Hepatocyte (in vitro differentiated cells): ENCODE measurements around the gene LEF1. TPM values are rescaled to one million over a fixed set of nuclear protein-coding genes. Genes with fewer than 3 reads are reported as not detected.

ENCODE experiments used
- DNase-seq: peaks from one replicate; pipeline ENCODE4 v3.0.0-alpha.2; 2016; ENCODE audit warnings: low spot score
- H2AFZ ChIP-seq: fragments of 200-600 bp; sonication (generic); 2 replicates; pipeline ENCODE4 v1.6.0; 2016; ENCODE audit warnings: antibody characterized with exemption, mild to moderate bottlenecking
- H3K27ac ChIP-seq: fragments of 200-600 bp; sonication (generic); 2 replicates; pipeline ENCODE4 v1.5.1; 2016; ENCODE audit warnings: mild to moderate bottlenecking
- H3K27me3 ChIP-seq: fragments of 200-600 bp; sonication (generic); 2 replicates; pipeline ENCODE4 v1.6.1; 2016
- H3K36me3 ChIP-seq: fragments of 200-600 bp; sonication (generic); replicated peaks from 2 replicates; pipeline ENCODE4 v1.5.1; 2016; ENCODE audit warnings: low read depth; ENCODE audit not compliant: insufficient read depth
- H3K4me1 ChIP-seq: fragments of 200-600 bp; sonication (generic); 2 replicates; pipeline ENCODE4 v1.5.1; 2016; ENCODE audit warnings: mild to moderate bottlenecking, moderate library complexity; ENCODE audit not compliant: insufficient read depth
- H3K4me2 ChIP-seq: fragments of 200-600 bp; sonication (generic); 2 replicates; pipeline ENCODE4 v1.6.0; 2016
- H3K4me3 ChIP-seq: fragments of 200-600 bp; sonication (generic); 2 replicates; pipeline ENCODE4 v1.5.1; 2016; ENCODE audit warnings: mild to moderate bottlenecking
- H3K79me2 ChIP-seq: fragments of 200-600 bp; sonication (generic); 2 replicates; pipeline ENCODE4 v1.6.0; 2017; ENCODE audit warnings: mild to moderate bottlenecking
- H3K9me2 ChIP-seq: fragments of 200-600 bp; sonication (generic); replicated peaks from 2 replicates; pipeline ENCODE4 v1.6.0; 2017; ENCODE audit warnings: mild to moderate bottlenecking; ENCODE audit not compliant: insufficient read depth
- H3K9me3 ChIP-seq: fragments of 200-600 bp; sonication (generic); 2 replicates; pipeline ENCODE4 v1.5.1; 2016; ENCODE audit warnings: low read depth, mild to moderate bottlenecking
- H4K20me1 ChIP-seq: fragments of 200-600 bp; sonication (generic); 2 replicates; pipeline ENCODE4 v1.6.0; 2016; ENCODE audit warnings: mild to moderate bottlenecking; ENCODE audit not compliant: insufficient read depth, poor library complexity, severe bottlenecking
- EZH2 ChIP-seq: fragments of 200-600 bp; sonication (generic); IDR thresholded peaks from 2 replicates; pipeline ENCODE4 v1.6.1; 2016; ENCODE audit warnings: antibody characterized with exemption, mild to moderate bottlenecking, borderline replicate concordance
- EZH2phosphoT487 ChIP-seq: fragments of 200-600 bp; sonication (generic); IDR thresholded peaks from one replicate; pipeline ENCODE4 v1.6.1; 2018; ENCODE audit warnings: antibody characterized with exemption, mild to moderate bottlenecking, low read depth, moderate library complexity; ENCODE audit not compliant: unreplicated experiment, severe bottlenecking
- whole genome bisulfite sequencing: methylation state at CpG from one replicate; pipeline ENCODE4 v1.1.6; 2016; ENCODE audit warnings: low lambda C conversion rate; ENCODE audit errors: missing lambda C conversion rate; 5-methylcytosine and 5-hydroxymethylcytosine counted together
- polyA plus RNA-seq: library from polyadenylated mRNA; unstranded; fragments of >200 nt; fragmentation: Nextera tagmentation; extraction: Ambion mirVana; gene quantifications from 2 replicates; pipeline ENCODE4 v1.2.1, GENCODE V29; 2016
- total RNA-seq: library from RNA; depleted of rRNA; stranded (reverse); fragments of >200 nt; gene quantifications from 2 replicates; pipeline ENCODE4 v1.2.3, GENCODE V29; 2014
- TF ChIP-seq, protein P1 (sequence below): fragments of 200-600 bp; sonication (generic); IDR thresholded peaks from 2 replicates; pipeline ENCODE4 v1.5.1; 2016; ENCODE audit warnings: antibody characterized with exemption, mild to moderate bottlenecking; ENCODE audit not compliant: poor library complexity

LEF1 gene
- total and polyA plus RNA-seq, 2 experiments from 2014 or later = 8.6 to 10.4 TPM

DNA sequence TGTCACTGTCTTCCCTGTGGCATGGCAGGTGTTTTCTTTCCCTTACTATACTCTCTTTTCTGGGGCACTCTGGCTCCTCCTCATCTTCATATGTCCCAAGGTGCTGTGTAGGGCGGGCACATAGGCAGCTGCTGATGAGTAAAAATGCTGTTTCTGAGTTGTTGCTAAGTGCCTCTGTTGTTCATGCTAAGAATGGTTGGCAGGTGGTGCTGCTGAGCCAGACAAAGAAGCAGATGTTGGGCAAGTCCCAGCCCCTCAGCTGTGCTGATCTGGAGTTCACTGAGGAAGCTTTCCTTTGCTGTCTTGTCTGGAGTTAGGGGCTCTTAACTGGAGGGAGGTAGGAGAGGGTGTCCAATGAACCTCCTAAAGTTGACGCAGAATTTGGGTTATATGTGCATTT lies 138.4 kb downstream of the LEF1 start:
- Histone ChIP-seq H3K4me2 (no peak overlapping the region), H3K4me3 (no peak overlapping the region), H3K79me2 (no peaks in the 10 kb centered on the region), H3K27ac (no peak overlapping the region), H3K4me1 (no peaks in the 10 kb centered on the region), H2AFZ (no peak overlapping the region), H3K9me3 (no peaks in the 10 kb centered on the region), H4K20me1 (no peaks in the 10 kb centered on the region), H3K36me3 (peaks cover 4% of the 10 kb centered on the region), H3K27me3 (no peaks in the 10 kb centered on the region), H3K9me2 (no peaks in the 10 kb centered on the region)
- DNase-seq = peak; percentile 71
- WGBS = 75% methylated on average over 2 of the region's 2 CpGs
- TF ChIP-seq EZH2 = no peak
- TF ChIP-seq, protein P1, sequence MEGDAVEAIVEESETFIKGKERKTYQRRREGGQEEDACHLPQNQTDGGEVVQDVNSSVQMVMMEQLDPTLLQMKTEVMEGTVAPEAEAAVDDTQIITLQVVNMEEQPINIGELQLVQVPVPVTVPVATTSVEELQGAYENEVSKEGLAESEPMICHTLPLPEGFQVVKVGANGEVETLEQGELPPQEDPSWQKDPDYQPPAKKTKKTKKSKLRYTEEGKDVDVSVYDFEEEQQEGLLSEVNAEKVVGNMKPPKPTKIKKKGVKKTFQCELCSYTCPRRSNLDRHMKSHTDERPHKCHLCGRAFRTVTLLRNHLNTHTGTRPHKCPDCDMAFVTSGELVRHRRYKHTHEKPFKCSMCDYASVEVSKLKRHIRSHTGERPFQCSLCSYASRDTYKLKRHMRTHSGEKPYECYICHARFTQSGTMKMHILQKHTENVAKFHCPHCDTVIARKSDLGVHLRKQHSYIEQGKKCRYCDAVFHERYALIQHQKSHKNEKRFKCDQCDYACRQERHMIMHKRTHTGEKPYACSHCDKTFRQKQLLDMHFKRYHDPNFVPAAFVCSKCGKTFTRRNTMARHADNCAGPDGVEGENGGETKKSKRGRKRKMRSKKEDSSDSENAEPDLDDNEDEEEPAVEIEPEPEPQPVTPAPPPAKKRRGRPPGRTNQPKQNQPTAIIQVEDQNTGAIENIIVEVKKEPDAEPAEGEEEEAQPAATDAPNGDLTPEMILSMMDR = peak; percentile 59
- no peak for TF ChIP-seq EZH2phosphoT487

DNA sequence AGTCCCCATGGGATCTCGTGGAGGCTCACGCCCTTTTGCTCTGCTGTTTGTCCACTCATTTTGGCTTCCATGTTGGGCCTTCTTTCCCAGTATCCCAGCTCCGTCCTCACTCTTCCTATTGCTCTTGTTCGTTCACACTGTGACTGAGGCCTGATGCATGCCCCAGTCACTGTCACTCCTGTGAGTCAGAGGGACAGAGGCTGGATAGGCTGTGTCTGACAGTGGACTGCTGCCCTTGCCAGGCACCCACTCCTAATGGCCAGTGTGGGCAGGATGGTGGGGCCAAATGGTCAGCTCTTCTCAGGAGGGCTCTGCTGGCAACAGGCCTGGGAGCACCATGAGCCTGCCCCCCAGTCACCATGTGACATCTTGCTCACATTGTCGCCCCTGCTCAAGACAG lies 139.0 kb downstream of the LEF1 start:
- Histone ChIP-seq H4K20me1 (no peaks in the 10 kb centered on the region), H2AFZ (no peak overlapping the region), H3K4me3 (no peak overlapping the region), H3K79me2 (no peaks in the 10 kb centered on the region), H3K36me3 (peaks cover 4% of the 10 kb centered on the region), H3K4me2 (no peak overlapping the region), H3K9me3 (no peaks in the 10 kb centered on the region), H3K27ac (no peak overlapping the region), H3K9me2 (no peaks in the 10 kb centered on the region), H3K27me3 (no peaks in the 10 kb centered on the region), H3K4me1 (no peaks in the 10 kb centered on the region)
- no peak for DNase-seq
- WGBS = 91% methylated on average over 5 of the region's 5 CpGs
- TF ChIP-seq, protein P1 = no peak
- TF ChIP-seq EZH2 (no peak), EZH2phosphoT487 (no peak)

DNA sequence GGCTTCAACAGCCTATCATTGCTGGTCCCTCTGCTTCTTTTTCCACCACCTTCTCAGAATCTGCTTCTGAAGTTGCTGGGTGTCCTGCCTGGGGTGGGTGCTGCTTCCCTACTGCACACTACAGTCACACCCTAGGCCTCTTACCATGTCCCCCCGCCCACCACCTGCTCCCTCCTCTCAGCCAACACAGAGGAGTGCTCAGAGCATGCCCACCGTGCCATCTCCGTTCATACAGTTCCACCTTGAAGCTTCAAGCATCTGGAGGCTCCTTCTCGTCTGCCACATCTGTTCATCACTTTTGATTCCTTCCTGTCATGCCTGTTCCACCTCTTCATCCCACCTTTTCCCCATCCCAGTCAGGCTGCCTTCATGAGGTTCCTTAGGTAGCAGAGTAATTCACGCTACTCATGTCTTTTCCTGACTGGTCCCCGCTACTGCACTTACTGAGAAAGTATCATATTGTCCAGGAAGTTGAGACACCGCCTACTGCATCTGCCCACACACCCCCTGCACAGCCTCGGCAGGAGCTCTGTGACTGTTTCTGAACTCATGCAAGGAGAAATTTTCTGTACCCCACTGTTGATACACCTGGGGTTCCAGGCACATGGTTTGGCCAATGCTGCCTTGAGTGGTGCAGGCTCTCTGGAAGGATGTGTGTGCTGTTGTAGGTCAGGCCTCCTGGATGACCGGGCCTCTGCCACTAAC lies 139.6 kb downstream of the LEF1 start:
- 94% methylated on average over 9 of the region's 9 CpGs for WGBS
- no peak overlapping the region for H3K4me3 ChIP-seq
- no peak overlapping the region for H2AFZ ChIP-seq
- H3K9me2 ChIP-seq = no peaks in the 10 kb centered on the region
- H3K27me3 ChIP-seq = no peaks in the 10 kb centered on the region
- no peaks in the 10 kb centered on the region for H3K9me3 ChIP-seq
- no peaks in the 10 kb centered on the region for H3K79me2 ChIP-seq
- no peaks in the 10 kb centered on the region for H4K20me1 ChIP-seq
- TF ChIP-seq EZH2phosphoT487 (no peak), EZH2 (no peak)
- TF ChIP-seq, protein P1 = no peak
- no peak overlapping the region for H3K27ac ChIP-seq
- H3K36me3 ChIP-seq = peaks cover 4% of the 10 kb centered on the region
- H3K4me1 ChIP-seq = no peaks in the 10 kb centered on the region
- DNase-seq = no peak
- no peak overlapping the region for H3K4me2 ChIP-seq

DNA sequence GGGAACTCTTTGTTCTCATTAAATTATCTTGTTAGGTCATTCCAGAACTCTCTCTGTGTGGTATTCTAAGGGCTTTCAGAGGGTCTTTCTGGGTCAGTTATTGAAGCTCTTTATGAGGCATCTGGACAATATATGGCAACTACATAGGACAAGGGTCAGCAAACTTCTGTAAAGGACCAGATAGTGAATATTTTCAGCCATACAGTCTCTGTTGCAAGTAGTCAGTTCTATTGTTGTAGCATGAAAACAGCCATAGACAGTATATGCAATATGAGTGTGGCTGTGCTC lies 143.9 kb downstream of the LEF1 start:
- Histone ChIP-seq H3K79me2 (no peaks in the 10 kb centered on the region), H2AFZ (no peak overlapping the region), H4K20me1 (no peaks in the 10 kb centered on the region), H3K4me3 (no peak overlapping the region), H3K27ac (no peak overlapping the region), H3K36me3 (peaks cover 3% of the 10 kb centered on the region), H3K9me2 (no peaks in the 10 kb centered on the region), H3K4me2 (no peak overlapping the region), H3K9me3 (no peaks in the 10 kb centered on the region), H3K27me3 (no peaks in the 10 kb centered on the region), H3K4me1 (no peaks in the 10 kb centered on the region)
- no peak for DNase-seq
- TF ChIP-seq, protein P1 = no peak
- TF ChIP-seq EZH2phosphoT487 (no peak), EZH2 (no peak)
